K562 (cell line): ENCODE measurements around the gene AMPD3. TPM values are rescaled to one million over a fixed set of nuclear protein-coding genes. Genes with fewer than 3 reads are reported as not detected.
A peak's percentile ranks its signal among the peaks of the same experiment; 100 is the strongest.

Experiments used
- ATAC-seq: fragments of 200-7000 bp; cut with Tn5 transposase; 3 replicates; pipeline ENCODE4 v1.9.1; 2020; ENCODE audit warnings: moderate library complexity
- BruUV-seq: library from RNA; stranded (reverse); fragments of 400-500 nt; replicated peaks from 2 replicates; lab custom pipeline; 2021; lab: Mats Ljungman, UMichigan
- CTCF ChIA-PET: fragments of 300-600 bp; formaldehyde crosslinking; extraction: SDS; loops from one replicate; lab custom pipeline; 2021; ENCODE audit warnings: low intra/inter-chr PET ratio; lab: Yijun Ruan, JAX
- POLR2A ChIA-PET: fragments of 300-600, 350-650 bp; sonication (Branson Sonifier 250); formaldehyde crosslinking; extraction: SDS; loops from one replicate; lab custom pipeline; 2021; ENCODE audit warnings: antibody characterized with exemption, inconsistent platforms; lab: Yijun Ruan, JAX
- DNase-seq, 4 experiments: peaks; one replicate each; pipeline versions ENCODE4 v3.0.0 to v3.0.0-alpha.2; 2011 to 2018; ENCODE audit warnings: low spot score in 3 of 4, mixed read lengths in 3 of 4; ENCODE audit errors: extremely low read depth in 1 of 4
- FAIRE-seq: peaks from 2 replicates; lab custom pipeline; 2011; peaks lifted over from hg19 to GRCh38; lab: Jason Lieb, UNC
- H2AFZ ChIP-seq: 2 replicates; pipeline ENCODE4 v1.6.0; 2011; ENCODE audit warnings: low read depth, low read length, control low read depth, inconsistent platforms
- H3K27ac ChIP-seq: fragments of 200-600 bp; 3 replicates; pipeline ENCODE4 v1.8.0; 2011; ENCODE audit warnings: low read depth, mild to moderate bottlenecking, control low read depth, inconsistent platforms, low read length, moderate library complexity, mixed read lengths; ENCODE audit errors: extremely low read depth
- H3K27me3 ChIP-seq, 2 experiments: fragments of 300-600 bp in 1 of 2; 2 replicates in 1 of 2; 3 replicates in 1 of 2; pipeline versions ENCODE4 v1.6.0 to v1.8.0; 2011; ENCODE audit warnings: inconsistent platforms in 2 of 2, low read length in 2 of 2, mild to moderate bottlenecking in 1 of 2, mixed read lengths in 1 of 2, moderate library complexity in 1 of 2; ENCODE audit not compliant: control insufficient read depth in 2 of 2, insufficient read depth in 2 of 2
- H3K36me3 ChIP-seq: fragments of 300-600 bp; 3 replicates; pipeline ENCODE4 v1.8.0; 2011; ENCODE audit warnings: mild to moderate bottlenecking, low read length, inconsistent platforms; ENCODE audit not compliant: control insufficient read depth, insufficient read depth
- H3K4me1 ChIP-seq, 2 experiments: fragments of 200-600 bp in 1 of 2; replicated peaks in 1 of 2; 2 replicates in 1 of 2; 3 replicates in 1 of 2; pipeline versions ENCODE4 v1.5.1 to v1.8.0; 2011; ENCODE audit warnings: inconsistent platforms in 2 of 2, low read length in 2 of 2, mild to moderate bottlenecking in 1 of 2, mixed read lengths in 1 of 2, moderate library complexity in 1 of 2; ENCODE audit not compliant: control insufficient read depth in 2 of 2, insufficient read depth in 2 of 2
- H3K4me2 ChIP-seq: 2 replicates; pipeline ENCODE4 v1.6.1; 2011; ENCODE audit warnings: low read length, control low read depth, inconsistent platforms, mixed read lengths; ENCODE audit not compliant: insufficient read depth
- H3K4me3 ChIP-seq: fragments of 200-600 bp; sonication (generic), shearing (Covaris generic); 2 replicates; pipeline ENCODE4 v1.5.1; 2016; ENCODE audit warnings: control low read depth, inconsistent platforms
- H3K79me2 ChIP-seq: fragments of 200-600 bp; 3 replicates; pipeline ENCODE4 v1.8.0; 2011; ENCODE audit warnings: low read length, inconsistent platforms; ENCODE audit not compliant: control insufficient read depth, insufficient read depth
- H3K9ac ChIP-seq, 2 experiments: 2 replicates each; pipeline versions ENCODE4 v1.6.0 to v1.6.1; 2011; ENCODE audit warnings: low read depth in 2 of 2, low read length in 2 of 2, control low read depth in 1 of 2, inconsistent platforms in 1 of 2, mild to moderate bottlenecking in 1 of 2, mixed read lengths in 1 of 2; ENCODE audit not compliant: insufficient read depth in 1 of 2
- H3K9me1 ChIP-seq: one replicate; pipeline ENCODE4 v1.6.0; 2011; ENCODE audit warnings: inconsistent platforms, mild to moderate bottlenecking, low read length, moderate library complexity; ENCODE audit not compliant: control insufficient read depth, insufficient read depth
- H3K9me3 ChIP-seq: replicated peaks from 2 replicates; pipeline ENCODE4 v1.5.1; 2011; ENCODE audit warnings: low read depth, low read length, inconsistent platforms; ENCODE audit not compliant: control insufficient read depth, insufficient read depth
- H4K20me1 ChIP-seq: replicated peaks from 2 replicates; pipeline ENCODE4 v1.6.1; 2011; ENCODE audit warnings: low read length, inconsistent platforms, mixed read lengths; ENCODE audit not compliant: control insufficient read depth, insufficient read depth
- BCOR ChIP-seq: fragments of 450-650 bp; IDR thresholded peaks from 2 replicates; pipeline ENCODE4 v1.6.1; 2016
- CBFA2T3 ChIP-seq: fragments of 450-650 bp; IDR thresholded peaks from 2 replicates; pipeline ENCODE4 v1.6.1; 2017
- CTCF ChIP-seq, 3 experiments: IDR thresholded peaks in 2 of 3; conservative IDR thresholded peaks in 1 of 3; 2 replicates each; pipeline ENCODE4 v1.5.1; 2011 to 2012; ENCODE audit warnings: low read length in 3 of 3, mild to moderate bottlenecking in 3 of 3, control low read depth in 2 of 3, improper control_type of control experiment in 1 of 3, inconsistent platforms in 1 of 3, low read depth in 1 of 3, mixed read lengths in 1 of 3, moderate library complexity in 1 of 3; ENCODE audit not compliant: insufficient read depth in 2 of 3
- E2F6 ChIP-seq, 2 experiments: IDR thresholded peaks; 2 replicates each; pipeline ENCODE4 v1.6.1; 2011; ENCODE audit warnings: borderline replicate concordance in 1 of 2, control low read depth in 1 of 2, low read depth in 1 of 2, low read length in 1 of 2, mild to moderate bottlenecking in 1 of 2, mixed read lengths in 1 of 2, moderate library complexity in 1 of 2; ENCODE audit not compliant: insufficient read depth in 1 of 2, insufficient read length in 1 of 2, poor library complexity in 1 of 2, severe bottlenecking in 1 of 2; ENCODE audit errors: extremely low read depth in 1 of 2
- KAT7 ChIP-seq: sonication (generic); formaldehyde crosslinking; IDR thresholded peaks from 2 replicates; pipeline ENCODE4 v1.8.0; 2022; ENCODE audit warnings: missing genetic modification reagents, mild to moderate bottlenecking, borderline replicate concordance
- POLR2G ChIP-seq: fragments of 200-400 bp; formaldehyde crosslinking; IDR thresholded peaks from 2 replicates; pipeline ENCODE4 v1.6.1; 2017; ENCODE audit warnings: low read depth, mild to moderate bottlenecking, antibody characterized with exemption, low read length, moderate library complexity
- PRDM10 ChIP-seq: fragments of 450-650 bp; IDR thresholded peaks from 2 replicates; pipeline ENCODE4 v1.6.1; 2018; ENCODE audit not compliant: partially characterized antibody
- PTTG1 ChIP-seq: fragments of 450-650 bp; IDR thresholded peaks from 2 replicates; pipeline ENCODE4 v1.6.1; 2016; ENCODE audit warnings: low read depth, mild to moderate bottlenecking, missing genetic modification characterization, missing compliant biosample characterization
- SREBF1 ChIP-seq: fragments of 150-350 bp; IDR thresholded peaks from 2 replicates; pipeline ENCODE4 v1.6.1; 2014; ENCODE audit warnings: antibody characterized with exemption, low read depth, low read length, borderline replicate concordance
- WGBS: fragments of 100-300 bp; shearing (Covaris generic); methylation state at CpG from one replicate; pipeline ENCODE4 v1.1.6; 2016; ENCODE audit warnings: low coverage, mixed read lengths; ENCODE audit not compliant: insufficient coverage; ENCODE audit errors: missing lambda C conversion rate; 5-methylcytosine and 5-hydroxymethylcytosine counted together
- in situ Hi-C: fragments of 300-500 bp; cut with MboI; formaldehyde crosslinking; loops from 4 replicates; pipeline ENCODE4 v1.15.0; 2018; ENCODE audit warnings: inconsistent platforms, mixed read lengths
- intact Hi-C: fragments of 100-400 bp; cut with micrococcal nuclease; formaldehyde crosslinking; loops from 2 replicates; pipeline ENCODE4 v1.14.2; 2022
- polyA plus RNA-seq, 8 experiments: library from polyadenylated mRNA; depleted of rRNA in 4 of 8; stranded (reverse) in 5 of 8; unstranded in 3 of 8; fragments of >200 nt; fragmentation: Nextera tagmentation in 2 of 8; fragmentation: Illumina TruSeq in 1 of 8; extraction: Ambion mirVana in 2 of 8; extraction: Trizol in 1 of 8; gene quantifications; 2 replicates each; pipeline versions ENCODE4 v1.2.1 to v1.2.3, GENCODE V29; 2011 to 2014; ENCODE audit warnings: inconsistent platforms in 1 of 8, missing spikeins in 1 of 8
- total RNA-seq, 7 experiments: library from RNA; depleted of rRNA in 6 of 7; stranded (reverse); fragments of >200 nt in 6 of 7; fragmentation: Illumina TruSeq in 2 of 7; extraction: Trizol in 2 of 7; gene quantifications; 2 replicates each; pipeline versions ENCODE4 v1.2.1 to v1.2.3, GENCODE V29; 2011 to 2021; ENCODE audit warnings: low replicate concordance in 1 of 7
- TF ChIP-seq, protein P1 (sequence below): fragments of 250-450 bp; sonication (Bioruptor Pico); IDR thresholded peaks from 2 replicates; pipeline ENCODE4 v1.5.1; 2021; ENCODE audit warnings: mild to moderate bottlenecking

AMPD3 gene
- total and polyA plus RNA-seq, 9 of the 15 experiments (the other 6 are each of a cell fraction or from before 2014, with no cell fraction given): 4.4 to 23.6 (median 11.2) TPM

GRCh38 chr11:10415817-10416392, 39.2 kb upstream of the AMPD3 start:
- H2AFZ ChIP-seq: no peak overlapping the region
- no peaks in the 10 kb centered on the region for H3K9me1 ChIP-seq
- DNase-seq (no peak), ATAC-seq (peak; percentile 48; the same call in 2 of the 3 replicates), FAIRE-seq (peak; percentile 11)
- ChIA-PET CTCF (interaction anchor here (1.3 kb wide), 1 partner anchor 320 kb away, joined by 4 read pairs; no protein-coding TSS in a partner anchor), POLR2A (interaction anchor here (0.8 to 1.5 kb wide), 2 partner anchors 13 to 392 kb away, joined by 3 to 4 read pairs; no protein-coding TSS in a partner anchor)
- H3K4me3 ChIP-seq: no peak overlapping the region
- H3K9ac ChIP-seq: no peak overlapping the region
- H3K27me3 ChIP-seq: no peaks in the 10 kb centered on the region
- H3K9me3 ChIP-seq: no peaks in the 10 kb centered on the region
- intact Hi-C loops (loop anchor here (10.0 kb wide), 1 partner anchor 209 kb away; no protein-coding TSS in a partner anchor), in situ Hi-C loops (no loop called here)
- peaks cover 8 to 12% of the 10 kb centered on the region in 2 experiments; a peak in 2 of 5 replicates for H3K4me1 ChIP-seq
- H3K27ac ChIP-seq: no peak overlapping the region
- no peaks in the 10 kb centered on the region for H3K36me3 ChIP-seq
- H3K79me2 ChIP-seq: no peaks in the 10 kb centered on the region
- no peak overlapping the region for H3K4me2 ChIP-seq
- BruUV-seq: no TSS peak
- WGBS: 49% methylated on average over 7 of the region's 7 CpGs
- no peaks in the 10 kb centered on the region for H4K20me1 ChIP-seq
- TF ChIP-seq BCOR (no peak), PTTG1 (tag) (no peak), CBFA2T3 (0 out of 2 replicates have a peak, but pooled peaks have one; percentile 10), CTCF (IDR thresholded peaks at IDR 0.05 in 2 of 3, conservative IDR thresholded peaks at IDR 0.05 in 1 of 3; ENCODE audit: insufficient read depth in 2 of 3, low read depth in 1 of 3, low read length in 3 of 3) (peak; percentile 22 to 50 (median 43); a peak in 3 of 6 replicates), SREBF1 (no peak), PRDM10 (no peak), KAT7 (CRISPR knock-in tag) (no peak), POLR2G (no peak), E2F6 (IDR thresholded peaks at IDR 0.05; ENCODE audit: borderline replicate concordance in 1 of 2, extremely low read depth in 1 of 2, insufficient read depth in 1 of 2, insufficient read length in 1 of 2, low read depth in 1 of 2, low read length in 1 of 2, poor library complexity in 1 of 2, severe bottlenecking in 1 of 2) (no peak)
- TF ChIP-seq, protein P1, sequence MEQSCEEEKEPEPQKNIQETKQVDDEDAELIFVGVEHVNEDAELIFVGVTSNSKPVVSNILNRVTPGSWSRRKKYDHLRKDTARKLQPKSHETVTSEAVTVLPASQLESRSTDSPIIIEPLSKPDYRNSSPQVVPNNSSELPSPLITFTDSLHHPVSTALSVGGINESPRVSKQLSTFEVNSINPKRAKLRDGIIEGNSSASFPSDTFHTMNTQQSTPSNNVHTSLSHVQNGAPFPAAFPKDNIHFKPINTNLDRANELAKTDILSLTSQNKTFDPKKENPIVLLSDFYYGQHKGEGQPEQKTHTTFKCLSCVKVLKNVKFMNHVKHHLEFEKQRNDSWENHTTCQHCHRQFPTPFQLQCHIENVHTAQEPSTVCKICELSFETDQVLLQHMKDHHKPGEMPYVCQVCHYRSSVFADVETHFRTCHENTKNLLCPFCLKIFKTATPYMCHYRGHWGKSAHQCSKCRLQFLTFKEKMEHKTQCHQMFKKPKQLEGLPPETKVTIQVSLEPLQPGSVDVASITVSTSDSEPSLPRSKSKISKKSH (CRISPR knock-in tag): no peak
